Mesothelial cell of epicardium (in vitro differentiated cells): ENCODE results near the gene KCNIP4. TPM values are rescaled to one million over a fixed set of nuclear protein-coding genes. Genes with fewer than 3 reads are reported as not detected.

Experiments used
- DNase-seq, 2 experiments: peaks; one replicate each; pipeline ENCODE4 v3.0.0; 2021; ENCODE audit warnings: low spot score in 2 of 2; ENCODE audit not compliant: unreplicated experiment in 2 of 2
- H3K27ac Mint-ChIP-seq: 2 replicates; pipeline ENCODE4 v1.8.0; 2021; ENCODE audit warnings: mixed read lengths
- H3K27me3 Mint-ChIP-seq: 2 replicates; pipeline ENCODE4 v1.8.0; 2021; ENCODE audit warnings: low read depth, mixed read lengths
- H3K36me3 Mint-ChIP-seq: 2 replicates; pipeline ENCODE4 v1.8.0; 2021; ENCODE audit warnings: mixed read lengths
- H3K4me1 Mint-ChIP-seq: 2 replicates; pipeline ENCODE4 v1.8.0; 2021; ENCODE audit warnings: mixed read lengths
- H3K4me3 Mint-ChIP-seq: 2 replicates; pipeline ENCODE4 v1.8.0; 2021; ENCODE audit warnings: mild to moderate bottlenecking, moderate library complexity, mixed read lengths
- H3K9me3 Mint-ChIP-seq: 2 replicates; pipeline ENCODE4 v1.8.0; 2021; ENCODE audit warnings: mixed read lengths
- total RNA-seq: library from RNA; stranded (reverse); gene quantifications from 3 replicates; pipeline ENCODE4 v1.2.1, GENCODE V29; 2021
- TF ChIP-seq, protein P1 (sequence below): fragments of 200-600 bp; sonication (generic); IDR thresholded peaks from one replicate; pipeline ENCODE4 v1.5.0; 2021; ENCODE audit warnings: antibody characterized with exemption; ENCODE audit not compliant: unreplicated experiment

KCNIP4 gene
- total RNA-seq, 1 donor from 2014 or later, result 3.0 TPM

DNA sequence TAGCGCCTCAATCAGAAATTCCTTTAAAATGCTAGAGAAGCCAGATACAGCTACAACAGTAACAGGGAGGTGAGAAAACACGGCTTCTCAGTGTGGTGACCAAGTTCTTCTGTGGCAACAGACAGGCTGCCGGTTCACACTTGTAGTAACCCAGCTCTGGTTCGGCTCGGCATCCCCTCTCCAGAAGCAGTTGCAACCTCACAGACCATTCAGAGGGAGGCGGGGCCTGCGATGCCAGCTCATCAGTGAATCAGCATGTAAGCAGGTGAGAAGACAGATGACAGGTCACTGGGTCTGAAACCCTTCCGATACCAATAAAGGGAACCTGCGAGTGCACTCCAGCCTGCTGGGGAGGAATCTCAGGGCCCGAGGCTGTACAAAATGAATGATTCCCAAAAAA, 251.0 kb downstream of the KCNIP4 start:
- TF ChIP-seq, protein P1, sequence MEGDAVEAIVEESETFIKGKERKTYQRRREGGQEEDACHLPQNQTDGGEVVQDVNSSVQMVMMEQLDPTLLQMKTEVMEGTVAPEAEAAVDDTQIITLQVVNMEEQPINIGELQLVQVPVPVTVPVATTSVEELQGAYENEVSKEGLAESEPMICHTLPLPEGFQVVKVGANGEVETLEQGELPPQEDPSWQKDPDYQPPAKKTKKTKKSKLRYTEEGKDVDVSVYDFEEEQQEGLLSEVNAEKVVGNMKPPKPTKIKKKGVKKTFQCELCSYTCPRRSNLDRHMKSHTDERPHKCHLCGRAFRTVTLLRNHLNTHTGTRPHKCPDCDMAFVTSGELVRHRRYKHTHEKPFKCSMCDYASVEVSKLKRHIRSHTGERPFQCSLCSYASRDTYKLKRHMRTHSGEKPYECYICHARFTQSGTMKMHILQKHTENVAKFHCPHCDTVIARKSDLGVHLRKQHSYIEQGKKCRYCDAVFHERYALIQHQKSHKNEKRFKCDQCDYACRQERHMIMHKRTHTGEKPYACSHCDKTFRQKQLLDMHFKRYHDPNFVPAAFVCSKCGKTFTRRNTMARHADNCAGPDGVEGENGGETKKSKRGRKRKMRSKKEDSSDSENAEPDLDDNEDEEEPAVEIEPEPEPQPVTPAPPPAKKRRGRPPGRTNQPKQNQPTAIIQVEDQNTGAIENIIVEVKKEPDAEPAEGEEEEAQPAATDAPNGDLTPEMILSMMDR, result no peak
- Mint-ChIP-seq H3K36me3 (no peaks in the 10 kb centered on the region), H3K4me3 (peak overlapping the region; percentile 56), H3K27me3 (peaks cover 2% of the 10 kb centered on the region), H3K27ac (peak overlapping the region; percentile 77), H3K4me1 (peaks cover 35% of the 10 kb centered on the region), H3K9me3 (peaks cover 4% of the 10 kb centered on the region)
- DNase-seq, result peak in 1 of 2 experiments; percentile 21

DNA sequence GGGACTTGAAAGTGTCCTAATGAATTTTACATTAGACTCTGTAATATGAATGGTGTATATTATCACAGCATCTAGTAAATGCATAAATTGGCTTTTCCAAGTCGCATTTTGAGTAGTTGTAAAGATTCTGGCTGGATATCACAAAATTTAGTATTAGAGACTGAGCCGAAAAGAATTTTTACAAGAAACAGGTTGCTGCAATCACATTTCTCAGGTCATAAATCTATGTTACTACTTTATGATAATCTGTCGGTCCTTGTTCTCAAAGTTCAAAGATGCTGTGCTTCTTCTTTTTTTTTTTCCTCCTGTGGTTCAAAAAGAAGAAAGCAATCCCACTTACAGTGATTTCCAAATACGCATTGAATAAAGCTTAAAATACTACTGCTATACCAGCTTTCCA, 253.4 kb downstream of the KCNIP4 start:
- DNase-seq, result no peak
- TF ChIP-seq, protein P1, result no peak
- Mint-ChIP-seq H3K36me3 (no peaks in the 10 kb centered on the region), H3K9me3 (peaks cover 7% of the 10 kb centered on the region), H3K27ac (peak overlapping the region; percentile 70), H3K4me3 (peak overlapping the region; percentile 55), H3K27me3 (peaks cover 2% of the 10 kb centered on the region), H3K4me1 (peaks cover 35% of the 10 kb centered on the region)

DNA sequence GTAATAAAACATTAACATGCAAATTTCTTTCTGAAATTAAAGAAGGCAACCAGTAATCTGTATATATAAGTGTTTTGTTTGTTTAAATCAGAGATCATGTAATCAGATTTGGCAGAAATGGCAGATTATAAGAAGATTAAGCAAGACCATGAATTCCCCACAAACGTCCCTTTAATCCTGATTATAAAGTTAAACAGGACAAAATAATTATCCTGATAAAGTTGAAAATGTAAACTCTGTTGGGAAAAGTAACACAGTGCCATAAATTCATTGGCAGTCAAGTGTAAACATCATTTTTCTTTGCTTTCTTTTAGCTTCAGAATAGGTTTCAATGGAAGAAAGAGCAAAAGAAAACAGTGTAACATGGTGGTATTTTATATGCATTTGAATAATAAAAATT, 256.3 kb downstream of the KCNIP4 start:
- peaks cover 29% of the 10 kb centered on the region for H3K4me1 Mint-ChIP-seq
- no peak for DNase-seq
- H3K9me3 Mint-ChIP-seq, result peaks cover 8% of the 10 kb centered on the region
- H3K27ac Mint-ChIP-seq, result no peak overlapping the region
- TF ChIP-seq, protein P1, result no peak
- no peaks in the 10 kb centered on the region for H3K36me3 Mint-ChIP-seq
- no peak overlapping the region for H3K4me3 Mint-ChIP-seq
- H3K27me3 Mint-ChIP-seq, result no peaks in the 10 kb centered on the region

GRCh38 chr4:21688596-21689265, 259.8 kb downstream of the KCNIP4 start:
- Mint-ChIP-seq H3K27ac (peak overlapping the region; percentile 31), H3K27me3 (no peaks in the 10 kb centered on the region), H3K9me3 (peaks cover 11% of the 10 kb centered on the region), H3K36me3 (no peaks in the 10 kb centered on the region), H3K4me3 (no peak overlapping the region), H3K4me1 (peaks cover 16% of the 10 kb centered on the region)
- TF ChIP-seq, protein P1, result no peak
- DNase-seq, result no peak

GRCh38 chr4:21685911-21686310, 262.7 kb downstream of the KCNIP4 start:
- TF ChIP-seq, protein P1, result no peak
- no peak for DNase-seq
- Mint-ChIP-seq H3K4me1 (peaks cover 11% of the 10 kb centered on the region), H3K4me3 (no peak overlapping the region), H3K9me3 (peaks cover 11% of the 10 kb centered on the region), H3K27ac (no peak overlapping the region), H3K36me3 (no peaks in the 10 kb centered on the region), H3K27me3 (no peaks in the 10 kb centered on the region)
